ENCODE data around the gene TTC12. TPM values are rescaled to one million over a fixed set of nuclear protein-coding genes. Genes with fewer than 3 reads are reported as not detected.

The TTC12 gene
- total RNA-seq, 2 donors from 2014 or later = 31.1 to 36.5 TPM

- H3K4me1 Mint-ChIP-seq = no peaks in the 10 kb centered on the region
- no peak overlapping the region for H3K4me3 Mint-ChIP-seq
- H3K27ac Mint-ChIP-seq = no peak overlapping the region
- H3K27me3 Mint-ChIP-seq = peaks cover 7% of the 10 kb centered on the region
- ATAC-seq = no peak
- no peaks in the 10 kb centered on the region for H3K36me3 Mint-ChIP-seq (ENCODE audit: low read depth)
- DNase-seq = no peak
- no peaks in the 10 kb centered on the region for H3K9me3 ChIP-seq (ENCODE audit: control insufficient read depth, low read length, poor library complexity, severe bottlenecking)
Measured at GRCh38 chr11:113276466-113276865, 37.9 kb upstream of the TTC12 start.

- peaks cover under 1% of the 10 kb centered on the region for H3K27me3 Mint-ChIP-seq
- no peak for ATAC-seq
Measured at GRCh38 chr11:113277907-113278306, 36.5 kb upstream of the TTC12 start.

GRCh38 chr11:113278481-113278880 is 35.9 kb upstream of the TTC12 start:
- DNase-seq (no peak), ATAC-seq (no peak)
- no peaks in the 10 kb centered on the region for H3K36me3 Mint-ChIP-seq (ENCODE audit: low read depth)
- H3K4me1 Mint-ChIP-seq = no peaks in the 10 kb centered on the region
- H3K27ac Mint-ChIP-seq = no peak overlapping the region
- no peaks in the 10 kb centered on the region for H3K27me3 Mint-ChIP-seq
- no peak overlapping the region for H3K4me3 Mint-ChIP-seq
- no peaks in the 10 kb centered on the region for H3K9me3 ChIP-seq (ENCODE audit: control insufficient read depth, low read length, poor library complexity, severe bottlenecking)

More at GRCh38 chr11:113277907-113278306, 36.5 kb upstream of the TTC12 start:
- no peak overlapping the region for H3K27ac Mint-ChIP-seq
- H3K9me3 ChIP-seq (ENCODE audit: control insufficient read depth, low read length, poor library complexity, severe bottlenecking) = no peaks in the 10 kb centered on the region
- no peak for DNase-seq
- H3K4me3 Mint-ChIP-seq = no peak overlapping the region
- H3K4me1 Mint-ChIP-seq = no peaks in the 10 kb centered on the region
- H3K36me3 Mint-ChIP-seq (ENCODE audit: low read depth) = no peaks in the 10 kb centered on the region

GRCh38 chr11:113278925-113279324 is 35.5 kb upstream of the TTC12 start:
- no peak for DNase-seq
- H3K4me1 Mint-ChIP-seq = no peaks in the 10 kb centered on the region
- ATAC-seq = no peak
- H3K27ac Mint-ChIP-seq = no peak overlapping the region
- H3K27me3 Mint-ChIP-seq = no peaks in the 10 kb centered on the region
- no peaks in the 10 kb centered on the region for H3K36me3 Mint-ChIP-seq (ENCODE audit: low read depth)
- no peaks in the 10 kb centered on the region for H3K9me3 ChIP-seq (ENCODE audit: control insufficient read depth, low read length, poor library complexity, severe bottlenecking)
- no peak overlapping the region for H3K4me3 Mint-ChIP-seq

GRCh38 chr11:113279591-113279990 is 34.8 kb upstream of the TTC12 start:
- Mint-ChIP-seq H3K4me3 (no peak overlapping the region), H3K36me3 (ENCODE audit: low read depth) (no peaks in the 10 kb centered on the region), H3K27ac (no peak overlapping the region), H3K27me3 (no peaks in the 10 kb centered on the region), H3K4me1 (no peaks in the 10 kb centered on the region)
- ATAC-seq = no peak
- DNase-seq = no peak
- H3K9me3 ChIP-seq (ENCODE audit: control insufficient read depth, low read length, poor library complexity, severe bottlenecking) = no peaks in the 10 kb centered on the region

- ATAC-seq = no peak
- DNase-seq = no peak
- H3K4me3 Mint-ChIP-seq = no peak overlapping the region
- no peaks in the 10 kb centered on the region for H3K4me1 Mint-ChIP-seq
- H3K36me3 Mint-ChIP-seq (ENCODE audit: low read depth) = no peaks in the 10 kb centered on the region
- H3K27ac Mint-ChIP-seq = no peak overlapping the region
- H3K27me3 Mint-ChIP-seq = no peaks in the 10 kb centered on the region
- H3K9me3 ChIP-seq (ENCODE audit: control insufficient read depth, low read length, poor library complexity, severe bottlenecking) = no peaks in the 10 kb centered on the region
Measured at GRCh38 chr11:113281052-113281725, 33.2 kb upstream of the TTC12 start.

- ATAC-seq (no peak), DNase-seq (no peak)
- no peaks in the 10 kb centered on the region for H3K9me3 ChIP-seq (ENCODE audit: control insufficient read depth, low read length, poor library complexity, severe bottlenecking)
- Mint-ChIP-seq H3K36me3 (ENCODE audit: low read depth) (no peaks in the 10 kb centered on the region), H3K27ac (no peak overlapping the region), H3K4me1 (no peaks in the 10 kb centered on the region), H3K27me3 (no peaks in the 10 kb centered on the region), H3K4me3 (no peak overlapping the region)
Measured at GRCh38 chr11:113282898-113283437, 31.4 kb upstream of the TTC12 start.

- no peaks in the 10 kb centered on the region for H3K4me1 Mint-ChIP-seq
- DNase-seq = no peak
- H3K4me3 Mint-ChIP-seq = no peak overlapping the region
- no peaks in the 10 kb centered on the region for H3K27me3 Mint-ChIP-seq
- ATAC-seq = no peak
- H3K36me3 Mint-ChIP-seq (ENCODE audit: low read depth) = no peaks in the 10 kb centered on the region
- no peak overlapping the region for H3K27ac Mint-ChIP-seq
- no peaks in the 10 kb centered on the region for H3K9me3 ChIP-seq (ENCODE audit: control insufficient read depth, low read length, poor library complexity, severe bottlenecking)
Measured at GRCh38 chr11:113283881-113284280, 30.5 kb upstream of the TTC12 start.

GRCh38 chr11:113286009-113286408 is 28.4 kb upstream of the TTC12 start:
- ATAC-seq (no peak), DNase-seq (no peak)
- H3K27me3 Mint-ChIP-seq = peaks cover 2% of the 10 kb centered on the region
- no peaks in the 10 kb centered on the region for H3K36me3 Mint-ChIP-seq (ENCODE audit: low read depth)
- no peaks in the 10 kb centered on the region for H3K9me3 ChIP-seq (ENCODE audit: control insufficient read depth, low read length, poor library complexity, severe bottlenecking)
- no peak overlapping the region for H3K27ac Mint-ChIP-seq
- H3K4me1 Mint-ChIP-seq = no peaks in the 10 kb centered on the region
- no peak overlapping the region for H3K4me3 Mint-ChIP-seq

- Mint-ChIP-seq H3K4me1 (no peaks in the 10 kb centered on the region), H3K36me3 (ENCODE audit: low read depth) (no peaks in the 10 kb centered on the region), H3K27ac (peak overlapping the region; percentile 34), H3K27me3 (peaks cover 5% of the 10 kb centered on the region), H3K4me3 (no peak overlapping the region)
- ATAC-seq (no peak), DNase-seq (no peak)
- H3K9me3 ChIP-seq (ENCODE audit: control insufficient read depth, low read length, poor library complexity, severe bottlenecking) = no peaks in the 10 kb centered on the region
Measured at GRCh38 chr11:113286509-113287497, 27.6 kb upstream of the TTC12 start.

GRCh38 chr11:113287801-113288200 is 26.6 kb upstream of the TTC12 start:
- DNase-seq (no peak), ATAC-seq (no peak)
- H3K36me3 Mint-ChIP-seq (ENCODE audit: low read depth) = no peaks in the 10 kb centered on the region
- peak overlapping the region; percentile 11 for H3K27ac Mint-ChIP-seq
- no peak overlapping the region for H3K4me3 Mint-ChIP-seq
- no peaks in the 10 kb centered on the region for H3K9me3 ChIP-seq (ENCODE audit: control insufficient read depth, low read length, poor library complexity, severe bottlenecking)
- H3K4me1 Mint-ChIP-seq = no peaks in the 10 kb centered on the region
- H3K27me3 Mint-ChIP-seq = peaks cover 11% of the 10 kb centered on the region

GRCh38 chr11:113288286-113288863 is 26.0 kb upstream of the TTC12 start:
- H3K27ac Mint-ChIP-seq = peak overlapping the region; percentile 11
- ATAC-seq (no peak), DNase-seq (no peak)
- peaks cover 17% of the 10 kb centered on the region for H3K27me3 Mint-ChIP-seq
- H3K9me3 ChIP-seq (ENCODE audit: control insufficient read depth, low read length, poor library complexity, severe bottlenecking) = no peaks in the 10 kb centered on the region
- no peaks in the 10 kb centered on the region for H3K4me1 Mint-ChIP-seq
- no peak overlapping the region for H3K4me3 Mint-ChIP-seq
- H3K36me3 Mint-ChIP-seq (ENCODE audit: low read depth) = peaks cover 1% of the 10 kb centered on the region
